ENCODE measurements around the gene C19orf53.
"Not testable (repeated sequence)": the region's sequence is repeated elsewhere in the genome, so short reads cannot be mapped to it uniquely, and the experiment has no call there.

C19orf53 gene

GRCh38 chr19:13748169-13748828 is 26.0 kb upstream of the C19orf53 start:
- Histone ChIP-seq H2AFZ (ENCODE audit: low read length) (peak overlapping the region; percentile 68), H3K9me3 (ENCODE audit: insufficient read depth, low read depth, low read length) (no peaks in the 10 kb centered on the region), H3K9me2 (replicated peaks; ENCODE audit: low read depth, low read length) (no peaks in the 10 kb centered on the region), H3K4me3 (ENCODE audit: low read length, poor library complexity, severe bottlenecking) (peak overlapping the region; percentile 90), H3F3A (ENCODE audit: low read depth) (no peaks in the 10 kb centered on the region), H3K27me3 (ENCODE audit: insufficient read depth, low read length, poor library complexity, severe bottlenecking) (no peaks in the 10 kb centered on the region), H3K4me2 (ENCODE audit: low read depth, low read length, poor library complexity, severe bottlenecking) (peak overlapping the region; percentile 98), H3K79me2 (ENCODE audit: insufficient read depth, low read length) (peaks cover 29% of the 10 kb centered on the region), H3K36me3 (ENCODE audit: insufficient read depth, low read length) (peaks cover 3% of the 10 kb centered on the region; the same call in 1 of the 2 replicates), H3K4me1 (ENCODE audit: insufficient read depth, low read length, poor library complexity, severe bottlenecking) (peaks cover 11% of the 10 kb centered on the region), H4K20me1 (ENCODE audit: insufficient read depth, low read length, poor library complexity, severe bottlenecking) (no peaks in the 10 kb centered on the region), H3K9ac (ENCODE audit: low read depth, low read length, poor library complexity, severe bottlenecking) (peak overlapping the region; percentile 91)
- TF ChIP-seq CTCF (conservative IDR thresholded peaks at IDR 0.05; ENCODE audit: low read length) (no peak), EZH2phosphoT487 (IDR thresholded peaks at IDR 0.05; ENCODE audit: borderline replicate concordance) (no peak)

GRCh38 chr19:13751436-13751835 is 22.8 kb upstream of the C19orf53 start:
- Histone ChIP-seq H3K9me3 (ENCODE audit: insufficient read depth, low read depth, low read length) (no peaks in the 10 kb centered on the region), H3K36me3 (ENCODE audit: insufficient read depth, low read length) (peaks cover 18% of the 10 kb centered on the region; the same call in 1 of the 2 replicates), H4K20me1 (ENCODE audit: insufficient read depth, low read length, poor library complexity, severe bottlenecking) (no peaks in the 10 kb centered on the region), H3K9me2 (replicated peaks; ENCODE audit: low read depth, low read length) (no peaks in the 10 kb centered on the region), H3K27me3 (ENCODE audit: insufficient read depth, low read length, poor library complexity, severe bottlenecking) (no peaks in the 10 kb centered on the region), H3K79me2 (ENCODE audit: insufficient read depth, low read length) (peaks cover 29% of the 10 kb centered on the region), H3K4me3 (ENCODE audit: low read length, poor library complexity, severe bottlenecking) (no peak overlapping the region), H3F3A (ENCODE audit: low read depth) (no peaks in the 10 kb centered on the region), H2AFZ (ENCODE audit: low read length) (no peak overlapping the region), H3K4me2 (ENCODE audit: low read depth, low read length, poor library complexity, severe bottlenecking) (no peak overlapping the region), H3K9ac (ENCODE audit: low read depth, low read length, poor library complexity, severe bottlenecking) (no peak overlapping the region), H3K4me1 (ENCODE audit: insufficient read depth, low read length, poor library complexity, severe bottlenecking) (peaks cover 11% of the 10 kb centered on the region)
- TF ChIP-seq CTCF (conservative IDR thresholded peaks at IDR 0.05; ENCODE audit: low read length): no peak
- no peak for TF ChIP-seq EZH2phosphoT487 (IDR thresholded peaks at IDR 0.05; ENCODE audit: borderline replicate concordance)

- H3K4me2 ChIP-seq (ENCODE audit: low read depth, low read length, poor library complexity, severe bottlenecking); H3K27me3 ChIP-seq (ENCODE audit: insufficient read depth, low read length, poor library complexity, severe bottlenecking); H3K4me3 ChIP-seq (ENCODE audit: low read length, poor library complexity, severe bottlenecking); H3K9me3 ChIP-seq (ENCODE audit: insufficient read depth, low read depth, low read length); H4K20me1 ChIP-seq (ENCODE audit: insufficient read depth, low read length, poor library complexity, severe bottlenecking); H2AFZ ChIP-seq (ENCODE audit: low read length); H3K4me1 ChIP-seq (ENCODE audit: insufficient read depth, low read length, poor library complexity, severe bottlenecking); H3K9ac ChIP-seq (ENCODE audit: low read depth, low read length, poor library complexity, severe bottlenecking); H3F3A ChIP-seq (ENCODE audit: low read depth); H3K9me2 ChIP-seq (replicated peaks; ENCODE audit: low read depth, low read length): not testable (repeated sequence)
- Histone ChIP-seq H3K79me2 (ENCODE audit: insufficient read depth, low read length) (peaks cover 21% of the 10 kb centered on the region), H3K36me3 (ENCODE audit: insufficient read depth, low read length) (peaks cover 36% of the 10 kb centered on the region; the same call in 1 of the 2 replicates)
Measured at GRCh38 chr19:13753622-13754021, 20.6 kb upstream of the C19orf53 start.

- Histone ChIP-seq H3K4me3 (ENCODE audit: low read length, poor library complexity, severe bottlenecking) (no peak overlapping the region), H3K9me3 (ENCODE audit: insufficient read depth, low read depth, low read length) (no peaks in the 10 kb centered on the region), H3F3A (ENCODE audit: low read depth) (no peaks in the 10 kb centered on the region), H3K9me2 (replicated peaks; ENCODE audit: low read depth, low read length) (no peaks in the 10 kb centered on the region), H3K4me2 (ENCODE audit: low read depth, low read length, poor library complexity, severe bottlenecking) (no peak overlapping the region), H4K20me1 (ENCODE audit: insufficient read depth, low read length, poor library complexity, severe bottlenecking) (no peaks in the 10 kb centered on the region), H3K36me3 (ENCODE audit: insufficient read depth, low read length) (peaks cover 51% of the 10 kb centered on the region; the same call in 1 of the 2 replicates), H2AFZ (ENCODE audit: low read length) (no peak overlapping the region), H3K9ac (ENCODE audit: low read depth, low read length, poor library complexity, severe bottlenecking) (no peak overlapping the region), H3K4me1 (ENCODE audit: insufficient read depth, low read length, poor library complexity, severe bottlenecking) (no peaks in the 10 kb centered on the region), H3K79me2 (ENCODE audit: insufficient read depth, low read length) (no peaks in the 10 kb centered on the region), H3K27me3 (ENCODE audit: insufficient read depth, low read length, poor library complexity, severe bottlenecking) (no peaks in the 10 kb centered on the region)
- TF ChIP-seq EZH2phosphoT487 (IDR thresholded peaks at IDR 0.05; ENCODE audit: borderline replicate concordance): no peak
- TF ChIP-seq CTCF (conservative IDR thresholded peaks at IDR 0.05; ENCODE audit: low read length): no peak
Measured at GRCh38 chr19:13756210-13756609, 18.0 kb upstream of the C19orf53 start.

Measured in Loucy (cell line).